NT2/D1 (cell line): ENCODE results near the gene HES1.

Experiments
- SUZ12 ChIP-seq: IDR thresholded peaks from 2 replicates; pipeline ENCODE4 v1.6.1; 2011; ENCODE audit not compliant: insufficient read length, insufficient read depth; ENCODE audit errors: extremely low read depth
- YY1 ChIP-seq: IDR thresholded peaks from 2 replicates; pipeline ENCODE4 v1.6.1; 2011; ENCODE audit not compliant: insufficient read length, insufficient read depth
- ZNF274 ChIP-seq: IDR thresholded peaks from 2 replicates; pipeline ENCODE4 v1.6.1; 2011; ENCODE audit warnings: mild to moderate bottlenecking, low read depth, low read length

DNA sequence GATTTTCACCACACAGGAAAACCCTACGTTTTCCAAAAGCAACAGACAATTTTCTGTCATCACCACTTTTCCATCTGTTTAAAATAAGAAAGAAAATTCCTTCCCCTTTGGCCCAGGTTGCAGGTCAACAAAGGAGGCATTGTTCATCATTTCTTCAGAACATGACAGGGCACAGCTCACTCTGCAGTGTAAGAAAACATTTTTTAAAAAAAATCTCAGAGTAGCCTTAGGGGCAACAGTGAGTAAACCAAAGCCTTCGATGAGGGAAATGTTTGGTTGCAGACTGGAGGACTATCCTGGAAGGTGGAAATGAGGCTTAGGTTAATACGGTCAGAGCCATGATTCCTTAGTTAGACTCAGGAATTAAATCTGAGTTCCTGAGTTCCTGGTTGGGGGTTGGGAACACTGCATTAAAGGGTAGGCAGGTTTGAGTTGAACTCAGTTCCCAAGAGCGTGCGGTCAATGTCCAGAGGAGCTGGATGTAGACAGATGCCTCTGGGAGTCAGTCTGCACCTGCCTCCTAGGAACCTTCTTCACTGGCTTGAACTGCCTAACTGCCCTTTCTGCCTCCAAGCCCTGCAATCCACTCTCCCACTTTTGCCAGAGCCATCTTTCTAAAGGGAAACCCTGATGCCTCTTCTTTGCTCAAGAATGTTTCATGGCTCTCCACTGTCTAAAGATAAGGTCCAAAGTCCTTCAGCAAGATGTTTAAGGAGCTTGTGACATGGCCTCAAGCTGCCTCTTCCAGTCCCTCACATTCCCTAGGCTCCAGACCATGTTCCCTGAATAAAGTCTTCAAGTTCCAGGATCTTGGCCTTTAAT is 3.3 kb upstream of the HES1 start:
- TF ChIP-seq YY1 (no peak), ZNF274 (no peak), SUZ12 (no peak)
